DOHH2 (cell line): ENCODE data around the gene FCGR2B.

Source experiments
- EZH2phosphoT487 ChIP-seq: fragments of 200-600 bp; sonication (generic); IDR thresholded peaks from 2 replicates; pipeline ENCODE4 v1.6.1; 2017; ENCODE audit warnings: borderline replicate concordance, mild to moderate bottlenecking, antibody characterized with exemption, low read length, moderate library complexity, mixed read lengths
- TF ChIP-seq, protein P1 (sequence below): fragments of 200-600 bp; sonication (generic); IDR thresholded peaks from one replicate; pipeline ENCODE4 v1.5.1; 2014; ENCODE audit warnings: antibody characterized with exemption, mild to moderate bottlenecking, low read depth, low read length; ENCODE audit not compliant: poor library complexity, severe bottlenecking

DNA sequence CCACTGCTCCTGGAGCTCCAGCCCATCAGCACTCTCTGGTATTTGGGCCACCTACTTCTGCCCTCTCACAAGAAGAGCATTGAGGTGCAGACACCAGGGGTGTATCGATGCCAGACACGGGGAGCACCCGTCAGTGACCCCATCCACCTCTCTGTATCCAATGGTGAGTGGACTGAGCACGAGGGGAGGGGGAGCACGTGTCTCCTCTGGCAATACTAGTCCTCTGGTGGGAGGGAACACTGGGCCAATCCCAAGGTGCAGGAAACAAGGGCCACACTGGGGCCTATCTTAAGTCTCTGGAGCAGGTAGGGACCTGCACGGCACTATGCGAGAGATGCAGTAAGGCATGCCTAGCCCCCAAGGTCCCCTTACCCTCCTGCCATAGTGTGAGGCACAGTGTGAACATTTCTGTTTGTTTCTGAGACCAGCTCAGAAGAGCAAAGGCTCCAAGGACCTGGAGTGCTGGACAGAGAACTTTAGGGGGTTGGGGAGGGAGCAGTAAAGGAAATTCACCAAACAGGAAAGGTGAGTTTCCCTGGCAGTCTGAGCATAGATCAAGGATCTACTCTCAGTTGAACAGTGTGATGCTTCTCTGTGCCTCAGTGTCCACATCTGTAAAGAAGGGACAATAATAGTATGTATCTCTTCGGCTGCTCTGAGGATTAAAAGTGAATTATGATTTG lies 60.7 kb downstream of the FCGR2B start:
- TF ChIP-seq, protein P1, sequence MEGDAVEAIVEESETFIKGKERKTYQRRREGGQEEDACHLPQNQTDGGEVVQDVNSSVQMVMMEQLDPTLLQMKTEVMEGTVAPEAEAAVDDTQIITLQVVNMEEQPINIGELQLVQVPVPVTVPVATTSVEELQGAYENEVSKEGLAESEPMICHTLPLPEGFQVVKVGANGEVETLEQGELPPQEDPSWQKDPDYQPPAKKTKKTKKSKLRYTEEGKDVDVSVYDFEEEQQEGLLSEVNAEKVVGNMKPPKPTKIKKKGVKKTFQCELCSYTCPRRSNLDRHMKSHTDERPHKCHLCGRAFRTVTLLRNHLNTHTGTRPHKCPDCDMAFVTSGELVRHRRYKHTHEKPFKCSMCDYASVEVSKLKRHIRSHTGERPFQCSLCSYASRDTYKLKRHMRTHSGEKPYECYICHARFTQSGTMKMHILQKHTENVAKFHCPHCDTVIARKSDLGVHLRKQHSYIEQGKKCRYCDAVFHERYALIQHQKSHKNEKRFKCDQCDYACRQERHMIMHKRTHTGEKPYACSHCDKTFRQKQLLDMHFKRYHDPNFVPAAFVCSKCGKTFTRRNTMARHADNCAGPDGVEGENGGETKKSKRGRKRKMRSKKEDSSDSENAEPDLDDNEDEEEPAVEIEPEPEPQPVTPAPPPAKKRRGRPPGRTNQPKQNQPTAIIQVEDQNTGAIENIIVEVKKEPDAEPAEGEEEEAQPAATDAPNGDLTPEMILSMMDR = no peak
- TF ChIP-seq EZH2phosphoT487 = no peak
